HCT116 (cell line): ENCODE results near the gene DCP2.

Experiments
- ATF3 ChIP-seq: IDR thresholded peaks from 2 replicates; pipeline ENCODE4 v1.6.1; 2012
- CTCF ChIP-seq, 3 experiments: fragments of 200-600 bp in 1 of 3; sonication (generic) in 1 of 3; IDR thresholded peaks in 2 of 3; conservative IDR thresholded peaks in 1 of 3; 2 replicates each; pipeline ENCODE4 v1.5.1; 2012 to 2017; ENCODE audit warnings: low read depth in 2 of 3, low read length in 2 of 3, antibody characterized with exemption in 1 of 3, borderline replicate concordance in 1 of 3, control low read depth in 1 of 3, mild to moderate bottlenecking in 1 of 3, mixed read lengths in 1 of 3, mixed run types in 1 of 3, moderate library complexity in 1 of 3; ENCODE audit not compliant: insufficient read depth in 1 of 3
- POLR2A ChIP-seq: IDR thresholded peaks from 2 replicates; pipeline ENCODE4 v1.7.0; 2011; ENCODE audit warnings: borderline replicate concordance; ENCODE audit not compliant: insufficient read depth, insufficient read length; ENCODE audit errors: extremely low read depth
- SIN3A ChIP-seq: IDR thresholded peaks from 2 replicates; pipeline ENCODE4 v1.6.1; 2012; ENCODE audit warnings: low read depth
- YY1 ChIP-seq: IDR thresholded peaks from 2 replicates; pipeline ENCODE4 v1.6.1; 2011; ENCODE audit warnings: low read length, low read depth, moderate library complexity, mild to moderate bottlenecking; ENCODE audit not compliant: insufficient replicate concordance; ENCODE audit errors: extremely low read depth

GRCh38 chr5:112973036-112973435 lies 3.6 kb upstream of the DCP2 start:
- TF ChIP-seq ATF3 (no peak), SIN3A (no peak), YY1 (no peak), CTCF (IDR thresholded peaks at IDR 0.05 in 2 of 3, conservative IDR thresholded peaks at IDR 0.05 in 1 of 3; ENCODE audit: borderline replicate concordance in 1 of 3, insufficient read depth in 1 of 3, low read depth in 2 of 3, low read length in 2 of 3) (no peak), POLR2A (no peak)
